ENCODE results near the gene GSTO2.

Gene GSTO2

GRCh38 chr10:104311184-104311720 lies 42.3 kb downstream of the GSTO2 start:
- in situ Hi-C loops (cut with MboI; ENCODE audit: low pct_unique_long_range_greater_than_20kb, low sequenced_read_pairs, unreplicated experiment), result loop anchor here (5.0 kb wide), 1 partner anchor 36 kb away; no protein-coding TSS in a partner anchor
- TF ChIP-seq CTCF (IDR thresholded peaks at IDR 0.05; ENCODE audit: extremely low read depth, insufficient read depth, missing control alignments), result no peak
- DNase-seq (ENCODE audit: low spot score), result no peak

- in situ Hi-C loops (cut with MboI; ENCODE audit: low pct_unique_long_range_greater_than_20kb, low sequenced_read_pairs, unreplicated experiment), result loop anchor here (5.0 kb wide), 1 partner anchor 32 kb away; no protein-coding TSS in a partner anchor
- DNase-seq (ENCODE audit: low spot score), result no peak
- TF ChIP-seq CTCF (IDR thresholded peaks at IDR 0.05; ENCODE audit: extremely low read depth, insufficient read depth, missing control alignments), result no peak
These were observed 45.9 kb downstream of the GSTO2 start for GRCh38 chr10:104314591-104315485.

- no peak for DNase-seq (ENCODE audit: low spot score)
- TF ChIP-seq CTCF (IDR thresholded peaks at IDR 0.05; ENCODE audit: extremely low read depth, insufficient read depth, missing control alignments), result no peak
- in situ Hi-C loops (cut with MboI; ENCODE audit: low pct_unique_long_range_greater_than_20kb, low sequenced_read_pairs, unreplicated experiment), result no loop called here
These were observed 46.5 kb downstream of the GSTO2 start for GRCh38 chr10:104315486-104315921.

- in situ Hi-C loops (cut with MboI; ENCODE audit: low pct_unique_long_range_greater_than_20kb, low sequenced_read_pairs, unreplicated experiment), result no loop called here
- no peak for TF ChIP-seq CTCF (IDR thresholded peaks at IDR 0.05; ENCODE audit: extremely low read depth, insufficient read depth, missing control alignments)
These were observed 47.5 kb downstream of the GSTO2 start for GRCh38 chr10:104316321-104317099.

GRCh38 chr10:104317269-104317710 lies 48.3 kb downstream of the GSTO2 start:
- TF ChIP-seq CTCF (IDR thresholded peaks at IDR 0.05; ENCODE audit: extremely low read depth, insufficient read depth, missing control alignments), result no peak
- DNase-seq (ENCODE audit: low spot score), result no peak
- in situ Hi-C loops (cut with MboI; ENCODE audit: low pct_unique_long_range_greater_than_20kb, low sequenced_read_pairs, unreplicated experiment), result no loop called here

More at GRCh38 chr10:104316321-104317099, 47.5 kb downstream of the GSTO2 start:
- no peak for DNase-seq (ENCODE audit: low spot score)

- DNase-seq (ENCODE audit: low spot score), result no peak
- TF ChIP-seq CTCF (IDR thresholded peaks at IDR 0.05; ENCODE audit: extremely low read depth, insufficient read depth, missing control alignments), result no peak
- in situ Hi-C loops (cut with MboI; ENCODE audit: low pct_unique_long_range_greater_than_20kb, low sequenced_read_pairs, unreplicated experiment), result no loop called here
These were observed 48.8 kb downstream of the GSTO2 start for GRCh38 chr10:104317726-104318299.

Data from GM13977 (cell line).